Activated CD8-positive, alpha-beta T cell treated with anti-CD3 and anti-CD28 coated beads for 36 hours (primary cell): ENCODE results near the gene BMERB1. TPM values are rescaled to one million over a fixed set of nuclear protein-coding genes. Genes with fewer than 3 reads are reported as not detected.
"Not testable (repeated sequence)": the region's sequence is repeated elsewhere in the genome, so short reads cannot be mapped to it uniquely, and the experiment has no call there.

Experiments used
- ATAC-seq: fragments of 200-7000 bp; cut with Tn5 transposase; one replicate; pipeline ENCODE4 v1.10.0; 2021; ENCODE audit warnings: mild to moderate bottlenecking, moderate library complexity
- CTCF ChIA-PET: fragments of 350-600 bp; sonication (Branson Sonifier 250); formaldehyde crosslinking; loops from one replicate; lab custom pipeline; 2021; ENCODE audit warnings: antibody characterized with exemption; lab: Charles Lee
- POLR2A ChIA-PET: fragments of 350-600 bp; sonication (Branson Sonifier 250); formaldehyde crosslinking; loops from one replicate; lab custom pipeline; 2021; ENCODE audit warnings: antibody characterized with exemption; lab: Charles Lee
- DNase-seq: peaks from one replicate; pipeline ENCODE4 v3.0.0-alpha.2; 2020
- H3K27ac Mint-ChIP-seq: one replicate; pipeline ENCODE4 v1.8.0; 2021; ENCODE audit warnings: mild to moderate bottlenecking, mixed read lengths
- H3K27me3 Mint-ChIP-seq: one replicate; pipeline ENCODE4 v1.8.0; 2021; ENCODE audit warnings: mixed read lengths
- H3K36me3 Mint-ChIP-seq: one replicate; pipeline ENCODE4 v1.8.0; 2021; ENCODE audit warnings: low read depth, mixed read lengths
- H3K4me1 Mint-ChIP-seq: one replicate; pipeline ENCODE4 v1.8.0; 2021; ENCODE audit warnings: low read depth, mixed read lengths
- H3K4me3 Mint-ChIP-seq: one replicate; pipeline ENCODE4 v1.8.0; 2021; ENCODE audit warnings: mild to moderate bottlenecking, moderate library complexity, mixed read lengths
- H3K9me3 Mint-ChIP-seq: one replicate; pipeline ENCODE4 v1.8.0; 2021; ENCODE audit warnings: mixed read lengths
- intact Hi-C: fragments of 100-400 bp; cut with micrococcal nuclease; formaldehyde crosslinking; loops from one replicate; pipeline ENCODE4 v1.10.0; 2022
- total RNA-seq, 2 experiments: library from RNA; stranded (reverse); gene quantifications; one replicate each; pipeline ENCODE4 v1.2.3, GENCODE V29; 2021
- TF ChIP-seq, protein P1 (sequence below): fragments of 200-600 bp; IDR thresholded peaks from one replicate; pipeline ENCODE4 v1.8.0; 2022; ENCODE audit warnings: antibody characterized with exemption, mild to moderate bottlenecking

Gene BMERB1
- total RNA-seq = 10 to 100 TPM; 14.0 to 14.1 TPM

DNA sequence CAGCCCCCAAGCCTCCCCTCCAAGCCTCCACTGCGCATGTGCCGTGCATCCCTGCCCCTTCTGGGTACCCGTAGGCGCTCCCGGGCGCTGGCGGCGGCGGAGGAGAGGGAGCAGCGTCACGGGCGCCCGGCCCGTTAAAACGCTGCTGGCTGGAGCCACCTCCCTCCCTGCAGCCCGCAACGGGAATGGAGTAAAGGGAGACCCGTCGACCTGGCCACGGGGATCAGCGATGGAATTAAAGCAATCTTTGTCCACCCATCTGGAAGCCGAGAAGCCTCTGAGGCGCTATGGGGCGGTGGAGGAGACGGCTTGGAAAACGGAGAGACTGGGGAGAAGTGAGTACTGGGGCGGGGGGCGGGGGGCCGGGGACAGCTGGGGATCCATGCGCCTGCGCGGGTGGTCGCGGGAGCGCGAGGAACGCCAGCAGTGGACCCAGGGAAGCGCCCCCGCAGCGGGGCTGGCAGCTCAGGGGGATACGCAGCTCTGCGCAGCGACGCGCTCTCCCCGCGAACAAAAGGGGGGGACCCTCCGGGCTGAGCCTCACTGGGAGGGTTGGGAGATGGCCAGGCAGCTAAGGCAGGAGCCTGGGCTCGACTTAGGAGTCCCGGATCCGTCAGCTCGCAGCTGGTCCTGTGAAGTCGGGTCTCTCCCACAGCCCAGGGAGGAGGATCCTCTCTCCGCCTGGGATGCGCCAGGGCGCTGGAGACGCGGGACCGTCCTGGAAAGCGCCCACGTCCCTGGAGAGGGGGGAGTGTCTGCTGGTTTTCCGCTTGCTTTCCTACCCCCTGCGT lies at the start of gene BMERB1:
TSS of gene BMERB1 (plus strand) at position 164 of the 791 bp plus-strand sequence. CDS start at position 230, 66 bp downstream.
- Mint-ChIP-seq H3K27me3 (peaks cover 20% of the 10 kb centered on the region), H3K4me1 (peaks cover 14% of the 10 kb centered on the region), H3K9me3 (no peaks in the 10 kb centered on the region), H3K27ac (peak within 1 kb of the TSS; percentile 50), H3K4me3 (peak within 1 kb of the TSS; percentile 76), H3K36me3 (no peaks in the 10 kb centered on the region)
- CTCF ChIA-PET = no interaction called here
- intact Hi-C loops = no loop called here
- POLR2A ChIA-PET = interaction anchor here (0.7 kb wide), 1 partner anchor 363 kb away, joined by 3 read pairs; no protein-coding TSS in a partner anchor
- DNase-seq = peak; percentile 78
- peak; percentile 92 for ATAC-seq
- TF ChIP-seq, protein P1, sequence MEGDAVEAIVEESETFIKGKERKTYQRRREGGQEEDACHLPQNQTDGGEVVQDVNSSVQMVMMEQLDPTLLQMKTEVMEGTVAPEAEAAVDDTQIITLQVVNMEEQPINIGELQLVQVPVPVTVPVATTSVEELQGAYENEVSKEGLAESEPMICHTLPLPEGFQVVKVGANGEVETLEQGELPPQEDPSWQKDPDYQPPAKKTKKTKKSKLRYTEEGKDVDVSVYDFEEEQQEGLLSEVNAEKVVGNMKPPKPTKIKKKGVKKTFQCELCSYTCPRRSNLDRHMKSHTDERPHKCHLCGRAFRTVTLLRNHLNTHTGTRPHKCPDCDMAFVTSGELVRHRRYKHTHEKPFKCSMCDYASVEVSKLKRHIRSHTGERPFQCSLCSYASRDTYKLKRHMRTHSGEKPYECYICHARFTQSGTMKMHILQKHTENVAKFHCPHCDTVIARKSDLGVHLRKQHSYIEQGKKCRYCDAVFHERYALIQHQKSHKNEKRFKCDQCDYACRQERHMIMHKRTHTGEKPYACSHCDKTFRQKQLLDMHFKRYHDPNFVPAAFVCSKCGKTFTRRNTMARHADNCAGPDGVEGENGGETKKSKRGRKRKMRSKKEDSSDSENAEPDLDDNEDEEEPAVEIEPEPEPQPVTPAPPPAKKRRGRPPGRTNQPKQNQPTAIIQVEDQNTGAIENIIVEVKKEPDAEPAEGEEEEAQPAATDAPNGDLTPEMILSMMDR = no peak

DNA sequence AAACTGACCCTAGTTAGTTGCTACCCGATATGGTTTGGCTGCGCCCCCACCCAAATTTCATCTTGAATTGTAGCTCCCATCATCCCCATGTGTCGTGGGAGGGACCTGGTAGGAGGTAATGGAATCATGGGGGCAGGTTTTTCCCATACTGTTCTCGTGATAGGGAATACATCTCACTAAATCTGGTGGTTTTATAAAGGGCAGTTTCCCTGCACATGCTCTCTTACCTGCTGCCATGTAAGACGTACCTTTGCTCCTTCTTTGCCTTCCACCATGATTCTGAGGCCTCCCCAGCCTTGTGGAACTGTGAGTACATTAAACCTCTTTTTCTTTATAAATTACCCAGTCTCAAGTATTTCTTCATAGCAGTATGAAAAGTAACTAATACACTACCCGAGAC lies 46.3 kb upstream of the BMERB1 start:
- POLR2A ChIA-PET, H3K36me3 Mint-ChIP-seq, H3K27me3 Mint-ChIP-seq, H3K27ac Mint-ChIP-seq, ATAC-seq, DNase-seq, H3K9me3 Mint-ChIP-seq, H3K4me1 Mint-ChIP-seq, H3K4me3 Mint-ChIP-seq, CTCF ChIA-PET, intact Hi-C loops: not testable (repeated sequence)

DNA sequence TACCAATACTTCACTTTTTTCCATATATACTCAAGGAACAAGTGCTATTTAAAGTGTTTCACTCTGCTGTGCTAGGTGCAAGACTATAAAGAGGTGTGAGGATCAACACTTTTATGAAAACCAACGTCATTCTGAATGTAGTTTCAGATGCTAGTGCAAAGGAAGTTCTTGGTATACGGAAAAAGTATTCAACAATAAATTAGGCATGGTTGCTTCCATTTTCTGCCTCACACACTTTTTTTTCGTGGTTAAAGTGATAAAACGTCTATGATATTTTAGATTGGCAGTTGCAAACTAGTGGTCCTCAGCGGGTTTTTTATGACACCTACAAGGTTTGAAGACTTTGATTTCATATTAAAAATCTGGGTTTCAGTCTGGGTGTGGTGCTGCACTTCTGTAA lies 44.5 kb upstream of the BMERB1 start:
- H3K9me3 Mint-ChIP-seq, ATAC-seq, POLR2A ChIA-PET, H3K27ac Mint-ChIP-seq, intact Hi-C loops, H3K4me1 Mint-ChIP-seq, DNase-seq, H3K36me3 Mint-ChIP-seq, H3K4me3 Mint-ChIP-seq, CTCF ChIA-PET, H3K27me3 Mint-ChIP-seq: not testable (repeated sequence)

DNA sequence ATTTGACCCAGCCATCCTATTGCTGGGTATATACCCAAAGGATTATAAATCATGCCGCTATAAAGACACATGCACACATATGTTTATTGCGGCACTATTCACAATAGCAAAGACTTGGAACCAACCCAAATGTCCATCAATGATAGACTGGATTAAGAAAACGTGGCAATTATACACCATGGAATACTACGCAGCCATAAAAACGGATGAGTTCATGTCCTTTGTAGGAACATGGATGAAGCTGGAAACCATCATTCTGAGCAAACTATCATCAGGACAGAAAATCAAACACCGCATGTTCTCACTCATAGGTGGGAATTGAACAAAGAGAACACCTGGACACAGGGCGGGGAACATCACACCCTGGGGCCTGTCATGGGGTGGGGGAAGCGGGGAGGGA lies 41.4 kb upstream of the BMERB1 start:
- H3K27me3 Mint-ChIP-seq = peaks cover 18% of the 10 kb centered on the region
- CTCF ChIA-PET, H3K36me3 Mint-ChIP-seq, H3K4me3 Mint-ChIP-seq, POLR2A ChIA-PET, H3K9me3 Mint-ChIP-seq, H3K4me1 Mint-ChIP-seq, intact Hi-C loops, H3K27ac Mint-ChIP-seq, DNase-seq, ATAC-seq: not testable (repeated sequence)

DNA sequence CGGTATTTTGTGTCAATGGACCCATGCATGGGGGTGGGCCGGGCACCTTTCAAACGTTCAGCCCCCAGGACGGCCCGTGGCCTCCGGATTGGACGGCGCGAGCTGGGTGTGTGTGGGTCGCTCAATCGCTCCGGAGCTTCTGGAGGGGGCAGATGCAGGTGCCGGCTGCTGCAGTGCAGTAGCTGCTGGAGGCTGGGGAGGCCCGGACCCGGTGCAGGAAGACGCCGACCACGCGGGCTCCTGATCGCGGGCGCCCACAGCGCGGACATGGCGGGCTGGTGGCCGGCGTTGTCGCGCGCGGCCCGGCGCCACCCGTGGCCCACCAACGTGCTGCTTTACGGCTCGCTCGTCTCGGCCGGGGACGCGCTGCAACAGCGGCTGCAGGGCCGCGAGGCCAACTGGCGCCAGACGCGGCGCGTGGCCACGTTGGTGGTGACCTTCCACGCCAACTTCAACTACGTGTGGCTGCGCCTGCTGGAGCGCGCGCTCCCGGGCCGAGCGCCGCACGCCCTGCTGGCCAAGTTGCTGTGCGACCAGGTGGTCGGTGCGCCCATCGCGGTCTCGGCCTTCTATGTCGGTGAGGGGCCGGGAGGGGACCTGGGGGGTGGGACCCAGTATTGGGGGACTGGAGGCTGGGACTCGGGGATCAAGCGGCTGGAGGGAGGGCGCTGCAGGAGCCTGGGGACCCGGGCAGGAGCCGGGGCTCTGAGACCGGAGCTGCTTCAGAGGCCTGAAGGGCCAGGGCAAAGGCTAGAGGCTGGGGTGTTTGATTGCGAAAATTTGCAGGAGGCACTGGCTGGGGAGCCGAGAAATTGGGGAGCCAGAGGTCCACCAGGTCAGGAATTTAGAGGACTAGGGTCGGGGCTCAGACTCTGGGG lies 38.5 kb upstream of the BMERB1 start, which contains the start of gene MPV17L:
TSS of gene MPV17L (plus strand) at position 124 of the 878 bp plus-strand sequence. CDS start at position 268, 144 bp downstream.
- ATAC-seq = peak; percentile 53
- H3K36me3 Mint-ChIP-seq, intact Hi-C loops, H3K4me1 Mint-ChIP-seq, H3K9me3 Mint-ChIP-seq, POLR2A ChIA-PET, CTCF ChIA-PET, H3K27ac Mint-ChIP-seq: not testable (repeated sequence)
- Mint-ChIP-seq H3K4me3 (peak within 1 kb of the TSS; percentile 41), H3K27me3 (peaks cover 20% of the 10 kb centered on the region)
- peak; percentile 14 for DNase-seq

DNA sequence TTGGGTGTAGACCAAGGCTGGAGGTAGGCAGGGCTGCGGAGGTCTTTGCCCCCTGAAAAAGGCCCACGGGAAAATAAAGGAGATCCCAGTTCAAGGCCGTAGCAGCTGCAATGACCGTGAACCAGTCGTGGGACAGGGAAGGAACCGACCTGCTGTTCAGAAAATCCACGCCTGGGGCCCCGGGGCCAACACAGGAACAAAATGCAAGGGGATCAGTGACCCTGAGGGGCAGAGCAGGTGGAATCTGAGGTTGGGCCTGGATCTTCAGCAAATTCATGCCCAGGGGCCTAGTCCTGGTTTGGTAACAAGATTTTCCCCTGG lies 37.9 kb upstream of the BMERB1 start:
- H3K27ac Mint-ChIP-seq, H3K36me3 Mint-ChIP-seq, intact Hi-C loops, CTCF ChIA-PET, H3K4me3 Mint-ChIP-seq, DNase-seq, H3K4me1 Mint-ChIP-seq, POLR2A ChIA-PET, H3K9me3 Mint-ChIP-seq, ATAC-seq: not testable (repeated sequence)
- H3K27me3 Mint-ChIP-seq = peaks cover 20% of the 10 kb centered on the region

DNA sequence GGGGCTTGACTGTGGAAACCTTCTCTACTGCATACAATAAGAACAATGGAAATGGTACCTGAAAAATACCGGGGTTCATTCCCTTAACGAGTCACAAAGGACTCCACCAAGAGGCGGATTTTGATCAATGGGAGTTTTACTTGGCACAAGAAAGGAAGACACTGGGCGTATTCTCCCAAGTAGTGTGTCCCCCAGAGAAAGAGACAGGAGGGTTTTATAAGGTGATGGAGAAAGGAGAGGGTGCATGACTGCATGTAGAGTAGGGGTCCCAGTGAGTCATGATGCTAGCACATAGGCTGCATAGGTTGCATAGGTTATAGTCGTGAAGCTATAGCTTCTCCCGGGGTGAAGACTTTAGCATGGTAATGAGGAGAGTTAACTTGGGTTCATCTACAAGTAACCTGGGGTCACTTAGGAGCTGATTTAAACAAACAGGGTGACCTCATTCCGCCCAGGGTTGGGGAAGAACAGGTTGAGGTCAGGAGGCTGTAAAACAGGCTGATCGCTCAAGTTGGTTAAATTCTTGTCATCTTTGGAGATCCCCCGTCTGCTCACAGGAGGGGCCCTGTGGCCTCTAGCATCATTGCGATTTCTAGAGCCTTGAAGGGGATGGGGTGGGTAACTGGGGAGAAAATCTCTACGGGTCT lies 37.3 kb upstream of the BMERB1 start:
- ChIA-PET CTCF (no interaction called here), POLR2A (no interaction called here)
- Mint-ChIP-seq H3K9me3 (no peaks in the 10 kb centered on the region), H3K4me3 (no peak overlapping the region), H3K27me3 (peaks cover 20% of the 10 kb centered on the region), H3K36me3 (no peaks in the 10 kb centered on the region), H3K27ac (no peak overlapping the region), H3K4me1 (no peaks in the 10 kb centered on the region)
- DNase-seq (peak; percentile 8), ATAC-seq (no peak)
- TF ChIP-seq, protein P1 = no peak
- intact Hi-C loops = no loop called here
